Activated CD4-positive, alpha-beta T cell treated with anti-CD3 and anti-CD28 coated beads for 1 hour (primary cell): ENCODE results near the gene NEGR1.

Experiments used
- DNase-seq: peaks from one replicate; pipeline ENCODE4 v3.0.0-alpha.2; 2020

The NEGR1 gene

DNA sequence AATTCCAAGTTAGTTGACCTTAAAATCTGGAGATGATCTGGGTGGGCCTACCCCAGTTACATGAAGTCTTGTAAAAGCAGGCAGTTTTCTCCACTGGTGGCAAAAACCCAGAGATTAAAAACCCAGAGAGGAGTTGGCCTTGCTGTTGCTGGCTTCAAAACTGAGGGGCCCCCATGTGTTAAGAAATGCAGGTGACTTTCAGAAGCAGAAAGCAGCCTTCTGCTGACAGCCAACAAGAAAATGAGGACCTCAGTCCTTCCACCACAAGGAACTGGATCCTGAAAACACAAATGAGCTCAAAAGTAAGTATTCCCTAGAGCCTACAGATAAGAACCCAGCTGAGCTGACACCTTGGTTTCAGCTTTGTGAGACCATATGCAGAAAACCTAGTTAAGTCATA is 857.8 kb downstream of the NEGR1 start:
- DNase-seq, result no peak

DNA sequence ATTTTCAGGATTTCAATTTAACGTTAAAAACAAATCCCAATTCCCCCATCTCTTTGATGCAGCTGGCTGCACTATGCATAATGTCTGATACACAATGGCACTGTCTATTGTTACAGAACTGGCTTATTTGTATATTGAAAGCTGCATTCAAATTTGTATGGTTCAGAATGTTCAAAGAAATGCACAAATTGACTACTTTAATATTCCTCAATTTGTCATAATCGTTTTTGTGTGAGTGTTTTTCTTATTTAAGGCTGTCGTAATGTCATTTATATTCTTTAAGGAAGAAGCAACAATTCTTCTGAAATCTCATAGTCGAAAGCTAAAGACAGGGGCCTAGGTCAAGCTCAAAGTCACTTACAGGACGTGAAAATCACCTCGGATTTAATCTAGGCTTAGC is 860.1 kb downstream of the NEGR1 start:
- DNase-seq, result no peak

DNA sequence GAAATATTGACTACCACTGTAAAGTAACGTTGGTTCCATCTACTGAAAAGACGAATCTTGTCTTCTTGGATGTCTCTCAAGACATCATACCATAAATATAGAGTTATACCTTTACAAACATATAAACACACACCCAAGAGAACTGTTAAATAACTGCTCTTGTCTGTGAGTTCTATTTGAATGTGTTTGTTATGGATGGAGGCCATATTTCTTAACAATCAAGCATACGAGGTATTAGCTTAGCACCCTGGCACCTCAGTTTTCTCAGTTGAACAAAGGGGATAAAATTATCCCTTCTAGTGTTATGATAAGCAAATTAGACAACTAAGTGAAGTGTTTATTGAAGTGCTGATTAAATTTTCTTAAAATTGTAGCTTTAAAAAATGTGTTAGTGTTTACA is 864.9 kb downstream of the NEGR1 start:
- no peak for DNase-seq

DNA sequence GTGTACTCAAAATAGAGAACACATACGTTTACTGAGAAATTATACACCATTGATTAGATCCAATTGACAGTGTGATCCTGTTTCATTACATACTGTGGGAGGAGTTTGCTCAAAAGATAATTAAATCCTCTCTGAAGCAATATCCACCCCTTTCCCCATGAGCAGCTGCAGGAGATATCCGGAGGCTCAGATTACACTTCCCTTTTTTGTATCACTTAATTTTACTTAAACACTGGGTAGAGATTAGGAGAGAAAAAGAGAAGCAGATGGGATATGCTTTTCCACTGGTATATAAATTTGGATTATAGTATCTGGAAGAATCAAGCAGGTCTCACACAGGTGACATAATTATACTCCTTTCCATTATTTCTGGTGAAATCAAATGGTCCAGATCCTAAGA is 868.2 kb downstream of the NEGR1 start:
- DNase-seq, result no peak

DNA sequence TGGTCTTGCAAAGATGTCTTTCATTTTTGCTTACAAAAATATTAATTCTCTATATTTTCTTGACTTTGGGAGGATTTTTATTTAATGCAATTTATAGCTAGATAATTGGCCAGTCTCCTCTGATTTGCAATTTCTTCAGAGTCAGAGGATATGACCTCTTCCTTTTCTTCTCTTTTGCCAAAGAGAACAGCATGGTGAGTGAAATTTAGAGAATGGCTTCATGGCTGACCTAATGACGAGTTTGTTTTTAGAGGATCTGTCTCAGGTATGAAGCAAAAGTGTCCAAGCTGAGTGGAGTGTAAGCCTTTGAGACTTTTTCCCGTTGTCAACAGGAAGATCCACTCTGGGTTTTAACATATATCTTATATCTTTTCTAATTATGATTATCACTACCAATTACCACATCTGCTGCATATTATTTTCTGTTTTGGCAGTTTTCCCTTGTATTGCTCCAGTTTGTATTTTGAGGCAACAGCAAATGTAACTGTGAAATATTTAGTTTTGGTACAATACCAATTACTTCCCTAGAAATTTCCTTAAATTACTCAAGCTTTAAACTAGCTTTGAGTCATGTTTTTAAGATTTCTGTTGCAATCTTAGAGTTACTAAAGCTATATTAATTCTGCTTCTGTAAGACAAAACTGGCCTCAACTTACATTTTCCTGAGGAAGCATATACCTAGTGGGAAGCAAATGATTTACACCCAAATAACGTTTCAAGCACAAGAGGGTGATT is 868.7 kb downstream of the NEGR1 start:
- no peak for DNase-seq

DNA sequence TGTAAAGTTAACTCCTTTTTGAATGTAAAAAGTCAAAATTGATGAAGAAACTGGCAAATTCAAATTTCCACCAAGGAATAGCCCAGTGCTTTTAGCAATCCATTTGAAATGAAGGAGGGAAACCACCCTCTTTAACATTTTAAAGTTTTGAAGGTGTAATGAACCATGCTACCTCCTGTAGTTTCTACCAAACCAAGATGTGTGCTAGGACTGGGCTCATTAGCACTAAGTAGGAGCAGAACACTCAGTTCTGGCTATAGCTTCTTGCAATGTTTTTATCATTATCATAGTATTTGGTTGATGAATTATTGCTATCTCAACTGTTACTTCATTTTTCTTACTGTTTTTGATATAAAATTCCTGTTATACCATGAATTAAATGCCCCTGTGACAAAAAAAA is 882.3 kb downstream of the NEGR1 start:
- no peak for DNase-seq

DNA sequence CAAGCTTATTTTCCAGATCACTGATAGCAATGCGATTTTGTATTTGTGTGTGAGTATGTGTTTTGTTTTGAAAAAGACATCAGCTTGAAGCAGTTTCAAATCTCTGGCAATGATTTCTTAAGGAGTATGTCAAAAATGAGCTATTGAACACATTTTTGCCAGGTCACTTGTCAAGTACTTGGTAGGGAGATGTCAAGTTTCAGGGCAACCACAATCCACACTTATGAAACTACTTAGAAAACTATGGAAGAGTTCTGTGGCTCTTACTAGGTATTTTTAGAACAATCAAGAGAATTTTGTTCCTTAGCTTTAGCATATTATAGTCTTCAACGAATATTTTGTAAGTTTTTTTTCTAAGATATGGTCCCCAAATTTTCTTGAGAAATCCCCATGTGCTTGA is 882.7 kb downstream of the NEGR1 start:
- no peak for DNase-seq

DNA sequence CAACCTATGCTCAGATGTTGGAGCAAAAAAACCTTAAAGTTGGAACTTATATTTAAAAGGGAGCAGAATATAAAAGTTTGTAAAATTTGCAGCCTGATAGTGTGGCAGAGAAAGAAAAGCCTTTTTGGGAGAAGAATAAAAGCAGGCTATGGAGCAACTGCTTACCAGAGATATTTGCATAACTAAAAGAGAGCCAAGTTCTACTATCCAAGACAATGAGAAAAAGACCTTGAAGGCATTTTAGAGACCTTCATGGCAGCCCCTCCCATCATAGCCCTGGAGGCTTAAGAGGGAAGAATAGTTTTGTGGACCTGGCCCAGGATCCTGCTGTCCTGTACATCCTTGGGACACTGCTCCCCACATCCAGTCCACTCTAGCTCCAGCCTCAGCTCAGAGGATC is 889.0 kb downstream of the NEGR1 start:
- no peak for DNase-seq

DNA sequence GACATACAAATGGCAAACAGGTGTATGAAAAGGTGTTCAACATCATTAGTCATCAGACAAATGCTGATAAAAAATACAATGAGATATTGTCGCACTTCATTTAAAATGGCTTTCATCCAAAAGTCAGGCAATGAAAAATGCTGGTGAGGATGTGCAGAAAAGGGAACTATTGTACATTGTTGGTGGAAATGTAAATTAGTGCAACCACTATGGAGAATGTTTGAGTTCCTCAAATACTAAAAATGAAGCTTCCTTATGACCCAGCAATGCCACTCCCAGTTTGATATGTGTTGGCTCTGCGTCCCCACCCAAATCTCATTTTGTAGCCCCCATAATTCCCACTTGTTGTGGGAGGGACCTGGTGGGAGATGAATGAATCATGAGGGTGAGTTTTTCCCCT is 891.8 kb downstream of the NEGR1 start:
- DNase-seq, result no peak

DNA sequence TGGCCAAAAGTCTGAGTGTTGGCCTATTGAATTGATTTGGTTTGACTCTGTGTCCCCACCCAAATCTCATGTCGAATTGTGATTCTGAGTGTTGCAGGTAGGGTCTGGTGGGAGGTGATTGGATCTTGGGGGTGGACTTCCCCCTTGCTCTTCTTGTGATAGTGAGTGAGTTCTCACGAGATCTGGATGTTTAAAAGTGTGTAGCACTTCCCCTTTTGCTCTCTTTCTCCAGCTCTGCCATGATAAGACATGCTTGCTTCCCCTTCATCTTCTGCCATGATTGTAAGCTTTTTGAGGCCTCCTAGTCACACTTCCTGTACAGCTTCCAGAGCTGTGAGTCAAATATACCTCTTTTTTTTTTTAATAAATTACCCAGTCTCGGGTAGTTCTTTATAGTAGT is 904.5 kb downstream of the NEGR1 start:
- no peak for DNase-seq

DNA sequence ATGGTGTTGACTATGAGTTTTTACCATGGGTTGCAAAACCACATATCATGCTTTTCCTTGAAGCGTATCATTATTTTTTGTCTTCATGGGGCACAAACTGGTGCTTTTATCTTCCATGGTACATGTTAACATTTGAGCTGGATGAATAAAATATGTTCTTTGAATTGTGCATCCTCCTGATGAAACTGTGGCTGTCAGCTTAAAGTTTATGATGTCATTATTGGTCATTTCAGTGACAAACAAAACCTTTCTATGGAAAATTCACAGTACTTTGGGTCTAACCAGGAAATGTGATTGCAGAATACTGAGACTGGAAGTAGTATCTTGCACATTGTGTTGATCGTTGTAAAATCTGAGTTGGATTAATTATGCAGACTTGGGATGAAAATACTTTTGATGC is 909.8 kb downstream of the NEGR1 start:
- no peak for DNase-seq

DNA sequence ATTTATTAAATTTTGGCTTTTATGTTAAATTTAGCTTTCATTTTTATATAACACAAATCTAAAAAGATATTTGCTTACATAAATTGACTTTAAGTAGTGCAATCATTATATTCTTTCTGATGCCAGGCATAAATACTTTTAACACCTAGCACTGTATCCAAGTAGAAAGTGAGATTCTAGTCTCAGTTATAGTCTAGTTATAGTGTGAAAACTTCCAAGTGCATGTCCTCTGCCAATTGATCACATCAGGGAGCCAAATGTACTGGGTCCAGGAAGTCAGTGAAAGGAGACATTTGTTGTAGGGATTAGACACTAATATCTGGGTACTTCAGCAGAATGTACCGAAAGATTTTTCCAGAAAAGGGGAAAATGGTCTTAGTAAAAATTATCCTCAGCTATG is 910.8 kb downstream of the NEGR1 start:
- no peak for DNase-seq

DNA sequence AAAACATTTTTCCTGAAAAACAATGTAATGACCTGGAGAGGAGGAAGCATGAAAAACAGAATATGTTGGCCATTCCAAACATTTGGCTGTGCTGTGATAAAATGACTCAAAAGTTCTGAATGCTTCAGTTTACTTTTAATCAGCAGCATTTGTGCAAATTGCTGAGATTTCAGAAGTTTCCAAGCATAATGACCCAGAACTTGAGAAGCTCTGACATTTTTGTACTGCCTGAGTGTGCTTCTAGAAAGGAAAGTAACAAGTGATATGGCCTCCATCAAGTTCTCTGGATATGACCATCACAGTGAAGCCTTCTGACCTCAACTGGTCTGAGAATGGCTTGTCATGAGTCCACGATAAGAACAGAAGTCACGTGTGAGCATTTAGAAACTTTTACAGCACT is 918.1 kb downstream of the NEGR1 start:
- no peak for DNase-seq

DNA sequence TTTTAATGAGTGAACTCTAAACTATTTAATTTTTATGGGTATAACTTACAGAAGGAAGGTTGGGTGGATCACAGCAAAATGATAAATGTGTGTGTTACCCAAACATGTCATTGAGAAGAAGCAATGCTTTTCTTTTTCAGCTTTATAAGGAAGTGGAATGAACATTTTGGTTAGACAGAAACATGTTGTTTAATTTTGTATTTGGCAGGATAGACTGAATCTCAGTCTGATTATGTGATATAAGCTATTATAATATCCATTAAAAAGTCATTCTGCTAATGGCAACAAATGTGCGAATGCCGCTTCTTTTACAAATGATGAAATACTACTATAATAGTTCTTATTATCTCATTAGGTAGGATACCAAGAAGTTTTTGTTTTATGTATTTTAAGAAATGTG is 919.6 kb downstream of the NEGR1 start:
- no peak for DNase-seq

DNA sequence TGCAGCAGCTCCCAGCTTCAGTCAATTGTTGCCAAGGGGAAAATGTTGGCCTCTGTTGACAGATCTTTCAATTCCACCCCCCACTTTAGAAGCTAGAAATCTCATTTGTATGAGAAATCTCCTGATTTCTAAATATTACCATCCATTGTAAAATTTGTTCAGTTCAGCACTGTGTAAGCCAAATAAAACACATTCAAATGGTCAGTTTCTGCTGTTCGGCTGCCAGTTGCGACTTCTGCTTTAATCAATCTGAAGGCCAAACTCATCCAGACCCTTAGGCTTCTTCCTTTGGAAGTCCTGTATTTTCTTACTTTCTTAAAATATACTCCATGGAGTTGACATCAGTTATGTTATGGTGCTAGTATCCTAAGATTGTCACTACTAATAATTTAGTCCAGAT is 920.3 kb downstream of the NEGR1 start:
- no peak for DNase-seq

DNA sequence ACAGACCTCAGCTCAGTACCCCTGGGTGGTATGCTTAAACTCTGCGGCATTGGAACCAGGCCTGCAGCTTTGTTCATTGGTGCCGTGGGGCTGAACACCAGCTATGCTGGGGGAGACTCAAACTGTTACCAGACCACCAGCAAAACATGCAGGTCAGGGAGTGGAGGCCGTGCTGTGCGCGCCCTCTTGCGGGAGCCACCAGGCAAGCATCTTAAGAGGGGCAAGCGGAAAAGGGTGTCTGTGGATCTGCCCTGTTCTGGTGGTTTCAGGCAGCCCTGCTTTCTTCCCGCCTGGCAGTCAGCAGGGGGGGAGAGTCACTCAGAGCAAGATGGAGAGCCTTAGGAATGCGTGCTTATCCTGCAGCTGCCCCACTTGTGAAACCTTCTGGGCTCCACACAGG is 924.6 kb downstream of the NEGR1 start:
- DNase-seq, result no peak

DNA sequence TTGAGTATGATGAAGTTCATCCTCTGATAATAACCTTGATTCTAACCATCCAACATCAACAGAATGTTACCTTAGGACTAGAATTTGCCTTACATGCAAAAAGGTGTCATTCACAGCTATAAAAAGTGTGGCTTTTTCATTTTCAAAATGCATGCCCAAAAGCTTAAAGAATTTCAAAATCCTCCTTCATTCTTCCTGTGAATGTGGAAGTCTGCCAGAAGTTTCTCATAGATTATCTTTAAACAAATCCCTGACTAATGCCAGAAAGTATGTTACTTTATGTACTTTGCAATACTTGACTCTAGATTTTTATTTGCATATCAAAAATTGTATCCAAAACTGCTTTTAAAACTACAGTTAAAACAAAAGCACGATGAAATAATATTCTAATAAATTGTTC is 930.9 kb downstream of the NEGR1 start:
- no peak for DNase-seq

DNA sequence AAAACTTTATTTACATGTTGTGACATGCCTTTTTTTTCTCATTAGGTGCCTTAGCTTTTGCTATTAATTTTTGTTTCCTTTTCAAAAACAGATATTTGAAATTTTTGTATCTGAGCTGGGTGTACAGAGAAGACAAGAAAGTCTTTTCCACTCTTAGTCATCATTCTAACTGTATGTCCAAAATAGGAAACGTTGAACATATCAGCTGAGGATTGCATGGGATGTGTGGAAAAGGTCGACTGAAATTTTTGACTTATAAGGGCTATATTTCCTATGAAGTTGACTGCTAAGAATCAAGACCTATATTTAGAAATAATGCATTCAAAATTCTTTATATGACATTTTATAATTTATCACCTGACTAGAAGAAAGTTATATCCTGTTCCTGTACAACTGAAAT is 931.5 kb downstream of the NEGR1 start:
- DNase-seq, result no peak

DNA sequence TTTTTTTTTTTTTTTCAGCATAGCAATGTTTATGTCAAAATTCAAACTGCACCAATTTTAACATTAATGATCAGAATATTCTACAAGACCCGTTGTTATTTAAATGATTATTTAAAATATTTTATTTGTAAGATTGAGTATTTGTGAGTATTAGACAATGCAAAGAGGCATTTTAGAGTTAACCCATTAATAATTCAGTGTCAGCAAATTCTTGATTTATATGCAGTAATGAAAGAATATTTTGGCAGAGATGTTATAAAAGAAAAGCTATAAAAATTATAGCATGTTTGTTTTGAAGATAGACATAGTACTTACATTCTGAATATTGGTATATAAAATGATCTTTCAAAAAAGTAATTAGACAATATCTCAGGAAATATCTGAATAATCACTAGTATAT is 932.0 kb downstream of the NEGR1 start:
- DNase-seq, result no peak
